Lower leg skin (tissue), 4 donors: Measurements from ENCODE around the gene ARHGEF19. TPM values are rescaled to one million over a fixed set of nuclear protein-coding genes. Genes with fewer than 3 reads are reported as not detected.

Source experiments
- DNase-seq, 2 donors: peaks; one replicate each; pipeline ENCODE4 v3.0.0-alpha.2; 2019; ENCODE audit warnings: low spot score in 2 of 2
- H3K4me3 ChIP-seq: fragments of 200-600 bp; sonication (generic); 2 replicates; pipeline ENCODE4 v1.5.1; 2017; ENCODE audit warnings: mild to moderate bottlenecking, low read depth; ENCODE audit not compliant: poor library complexity, severe bottlenecking
- POLR2A ChIP-seq, 2 donors: fragments of 450-650 bp; IDR thresholded peaks; one replicate each; pipeline ENCODE4 v1.6.1; 2016 to 2017; ENCODE audit warnings: antibody characterized with exemption in 2 of 2, mild to moderate bottlenecking in 1 of 2, moderate library complexity in 1 of 2
- WGBS, 2 donors: methylation state at CpG; one replicate each; pipeline ENCODE4 v1.1.5; 2018; 5-methylcytosine and 5-hydroxymethylcytosine counted together
- intact Hi-C: fragments of 100-400 bp; cut with DNase I; formaldehyde crosslinking; loops from one replicate; pipeline ENCODE4 v1.15.0; 2023; ENCODE audit warnings: low total_unique reads
- total RNA-seq, 4 donors: library from RNA; depleted of rRNA; stranded (reverse); fragments of >200 nt; gene quantifications; one replicate each; pipeline ENCODE4 v1.1.0, GENCODE V29; 2016
- TF ChIP-seq, protein P1 (sequence below), 3 donors: fragments of 450-650 bp; IDR thresholded peaks; one replicate each; pipeline ENCODE4 v1.5.1; 2016; ENCODE audit warnings: antibody characterized with exemption in 3 of 3, mild to moderate bottlenecking in 3 of 3, moderate library complexity in 2 of 3

The ARHGEF19 gene
- total RNA-seq, 4 donors from 2014 or later = 45.7 to 63.1 (median 48.5) TPM

DNA sequence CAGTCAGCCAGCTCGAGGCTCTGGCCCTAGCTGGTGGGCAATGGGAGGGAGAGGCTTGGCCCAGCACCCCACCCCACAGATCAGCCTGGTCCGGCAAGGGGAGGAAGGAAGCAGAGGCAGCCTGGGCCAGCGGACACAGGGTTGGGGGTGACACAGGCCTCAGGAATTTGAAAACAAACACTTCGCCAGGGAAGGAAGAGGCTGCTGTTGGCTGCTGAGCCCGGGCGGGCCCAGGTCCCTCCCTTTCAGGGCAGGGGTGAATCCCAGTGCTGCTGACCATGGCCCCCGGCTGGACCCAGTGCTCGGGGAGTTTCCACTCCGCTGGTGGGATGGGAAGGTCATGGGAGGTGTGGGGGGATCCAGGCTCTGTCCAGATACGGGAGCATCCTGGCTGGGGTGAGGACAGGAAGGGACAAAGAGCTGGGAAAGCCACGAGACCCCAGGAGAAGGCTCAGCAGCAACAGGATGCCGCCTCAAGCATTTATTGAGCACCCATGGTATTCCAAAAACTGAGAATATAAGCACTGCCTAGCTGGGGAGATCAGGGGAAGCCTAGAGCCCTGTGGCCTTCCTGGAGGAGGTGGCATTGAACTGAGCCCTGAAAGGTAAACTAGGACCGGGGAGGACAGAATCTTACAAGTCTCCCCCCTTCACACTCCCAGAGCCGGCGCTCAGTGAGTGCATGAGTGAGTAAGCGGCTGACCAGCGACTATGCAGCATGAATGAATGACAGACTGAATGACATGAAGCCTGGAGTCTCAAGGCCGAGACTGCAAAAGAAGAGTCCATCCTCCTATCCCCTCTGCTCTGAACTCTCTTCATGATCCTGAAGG is 30.3 kb downstream of the ARHGEF19 start:
- intact Hi-C loops = no loop called here
- TF ChIP-seq, protein P1, sequence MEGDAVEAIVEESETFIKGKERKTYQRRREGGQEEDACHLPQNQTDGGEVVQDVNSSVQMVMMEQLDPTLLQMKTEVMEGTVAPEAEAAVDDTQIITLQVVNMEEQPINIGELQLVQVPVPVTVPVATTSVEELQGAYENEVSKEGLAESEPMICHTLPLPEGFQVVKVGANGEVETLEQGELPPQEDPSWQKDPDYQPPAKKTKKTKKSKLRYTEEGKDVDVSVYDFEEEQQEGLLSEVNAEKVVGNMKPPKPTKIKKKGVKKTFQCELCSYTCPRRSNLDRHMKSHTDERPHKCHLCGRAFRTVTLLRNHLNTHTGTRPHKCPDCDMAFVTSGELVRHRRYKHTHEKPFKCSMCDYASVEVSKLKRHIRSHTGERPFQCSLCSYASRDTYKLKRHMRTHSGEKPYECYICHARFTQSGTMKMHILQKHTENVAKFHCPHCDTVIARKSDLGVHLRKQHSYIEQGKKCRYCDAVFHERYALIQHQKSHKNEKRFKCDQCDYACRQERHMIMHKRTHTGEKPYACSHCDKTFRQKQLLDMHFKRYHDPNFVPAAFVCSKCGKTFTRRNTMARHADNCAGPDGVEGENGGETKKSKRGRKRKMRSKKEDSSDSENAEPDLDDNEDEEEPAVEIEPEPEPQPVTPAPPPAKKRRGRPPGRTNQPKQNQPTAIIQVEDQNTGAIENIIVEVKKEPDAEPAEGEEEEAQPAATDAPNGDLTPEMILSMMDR (IDR thresholded peaks at IDR 0.05) = no peak
- no peak for TF ChIP-seq POLR2A (IDR thresholded peaks at IDR 0.05)

GRCh38 chr1:16180291-16180824 is 32.1 kb downstream of the ARHGEF19 start:
- no peak overlapping the region for H3K4me3 ChIP-seq
- intact Hi-C loops = no loop called here
- 82 to 86% methylated on average over 13 of the region's 13 CpGs for WGBS, 2 donors
- no peak for DNase-seq
- TF ChIP-seq, protein P1 (IDR thresholded peaks at IDR 0.05) = no peak
- no peak for TF ChIP-seq POLR2A (IDR thresholded peaks at IDR 0.05)

More for the DNA sequence above, 30.3 kb downstream of the ARHGEF19 start:
- 50 to 54% methylated on average over 15 to 18 of the region's 18 CpGs for WGBS, 2 donors
- peak; percentile 87 to 97 for DNase-seq
- no peak overlapping the region for H3K4me3 ChIP-seq

DNA sequence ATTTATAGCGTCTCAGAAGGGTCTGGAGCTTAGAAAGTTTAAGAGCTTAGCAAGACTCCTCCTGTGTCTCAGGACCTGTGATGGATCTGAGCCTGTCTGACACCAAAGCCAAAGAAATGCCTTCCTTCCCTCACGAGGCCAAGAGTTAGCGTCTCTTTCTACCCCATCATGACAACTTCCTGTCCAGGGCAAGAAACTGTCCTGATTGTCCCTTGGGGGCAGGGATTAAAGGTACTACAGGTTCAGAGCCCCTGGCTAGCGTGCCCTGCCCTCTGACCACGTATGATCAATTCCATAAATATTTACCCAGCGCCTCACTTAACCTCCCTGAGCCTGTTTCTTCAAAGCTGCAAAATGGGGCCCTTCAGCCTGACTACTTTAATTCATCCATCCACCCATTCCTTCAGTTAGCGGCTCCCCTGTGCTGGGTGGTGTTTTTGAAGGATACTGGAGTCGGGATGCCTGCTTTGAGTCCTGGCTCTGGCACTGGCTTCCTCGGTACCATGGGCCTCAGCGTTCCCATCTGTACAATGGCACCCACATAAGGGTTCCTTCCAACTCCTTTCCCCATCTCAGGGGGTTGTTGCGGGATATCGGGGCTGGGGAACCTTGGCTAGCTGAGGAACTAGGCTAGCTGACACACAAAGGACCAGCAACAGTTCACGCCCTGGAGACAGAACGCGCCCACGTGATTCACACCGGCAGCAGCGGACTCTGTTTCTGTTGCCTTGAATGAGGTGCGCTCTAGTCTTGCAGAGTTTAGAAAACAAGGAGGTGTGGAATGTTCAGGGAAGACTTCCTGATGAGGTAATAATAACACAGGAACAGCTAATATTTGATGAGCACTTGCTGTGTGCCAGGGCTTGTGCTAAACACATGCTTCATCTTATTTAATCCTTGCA is 33.6 kb downstream of the ARHGEF19 start:
- no peak overlapping the region for H3K4me3 ChIP-seq
- 74 to 77% methylated on average over 19 of the region's 19 CpGs for WGBS, 2 donors
- DNase-seq = no peak
- TF ChIP-seq, protein P1 (IDR thresholded peaks at IDR 0.05) = no peak
- no peak for TF ChIP-seq POLR2A (IDR thresholded peaks at IDR 0.05)
- intact Hi-C loops = no loop called here

DNA sequence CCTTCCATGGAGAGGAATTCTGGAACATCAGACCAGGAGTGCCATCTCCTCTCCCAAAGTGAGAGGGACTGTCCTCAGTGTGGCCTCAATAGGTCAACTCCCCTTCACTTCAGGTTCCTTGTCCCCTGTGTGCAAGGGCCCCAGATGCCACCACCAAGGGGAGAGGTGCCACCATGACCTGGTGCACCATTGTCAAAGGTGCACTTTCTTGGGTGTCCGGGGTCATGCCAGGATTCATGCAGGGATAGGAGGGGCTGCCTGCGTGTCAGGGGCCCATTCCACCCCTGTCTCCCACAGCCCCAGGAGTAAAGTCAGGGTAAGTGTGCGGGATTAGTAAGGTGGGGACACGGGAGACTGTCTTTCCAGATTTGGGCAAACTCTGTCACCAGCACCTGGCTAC is 35.1 kb downstream of the ARHGEF19 start:
- DNase-seq = no peak
- intact Hi-C loops = no loop called here

DNA sequence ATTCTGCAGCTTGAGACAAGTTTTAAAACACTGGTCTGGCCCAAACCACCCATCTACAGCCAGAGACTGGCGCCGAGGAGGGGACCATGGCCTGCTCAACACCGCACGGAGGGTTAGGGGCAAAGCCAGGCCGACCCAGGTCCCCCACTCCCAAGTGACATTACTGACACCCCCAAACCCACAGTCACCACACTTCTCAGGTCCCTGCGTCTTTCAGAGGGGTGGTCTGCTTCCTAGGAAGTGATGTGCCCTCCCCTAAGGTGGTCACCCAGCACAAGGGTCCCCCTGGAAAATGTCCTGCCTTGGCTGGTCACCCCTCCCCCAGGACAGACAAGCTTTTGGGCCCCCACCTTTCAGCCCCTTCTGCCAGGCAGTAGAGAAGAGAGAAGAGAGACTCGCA is 35.8 kb downstream of the ARHGEF19 start:
- no peak for DNase-seq
- intact Hi-C loops = no loop called here
- 76 to 88% methylated on average over 7 of the region's 7 CpGs for WGBS, 2 donors
- no peak overlapping the region for H3K4me3 ChIP-seq
- TF ChIP-seq POLR2A (IDR thresholded peaks at IDR 0.05) = no peak
- TF ChIP-seq, protein P1 (IDR thresholded peaks at IDR 0.05) = no peak

More for the DNA sequence above, 35.1 kb downstream of the ARHGEF19 start:
- no peak overlapping the region for H3K4me3 ChIP-seq
- no peak for TF ChIP-seq POLR2A (IDR thresholded peaks at IDR 0.05)
- TF ChIP-seq, protein P1 (IDR thresholded peaks at IDR 0.05) = no peak
- WGBS, 2 donors = 91 to 100% methylated on average over 4 of the region's 4 CpGs
